ENCODE results near the gene PRKD1. TPM values are rescaled to one million over a fixed set of nuclear protein-coding genes. Genes with fewer than 3 reads are reported as not detected.

PRKD1 gene
- total and polyA plus RNA-seq, 2 donors (not counting 1 experiment from before 2014, with no cell fraction given): 0.03 to 4.3 TPM

- H3K9ac ChIP-seq (ENCODE audit: low read length): no peak overlapping the region
- 80% methylated on average over 1 of the region's 2 CpGs for WGBS (ENCODE audit: insufficient coverage)
- POLR2A ChIA-PET: no interaction called here
These were observed 128.8 kb downstream of the PRKD1 start for GRCh38 chr14:29798811-29799210.

More at GRCh38 chr14:29798811-29799210, 128.8 kb downstream of the PRKD1 start:
- Mint-ChIP-seq H3K9me3 (ENCODE audit: insufficient read depth) (no peaks in the 10 kb centered on the region), H3K4me3 (no peak overlapping the region), H3K27me3 (no peaks in the 10 kb centered on the region), H3K27ac (no peak overlapping the region), H3K4me1 (peaks cover 14% of the 10 kb centered on the region)
- no peaks in the 10 kb centered on the region for H4K20me1 ChIP-seq (ENCODE audit: control insufficient read depth, insufficient read depth, low read length, poor library complexity, severe bottlenecking)
- TF ChIP-seq CTCF (IDR thresholded peaks at IDR 0.05) (no peak), EZH2 (IDR thresholded peaks at IDR 0.05; ENCODE audit: borderline replicate concordance, insufficient read depth, low read depth, low read length, poor library complexity, severe bottlenecking) (no peak)
- H3K9me3 ChIP-seq (ENCODE audit: control extremely low read depth in 1 of 3, control insufficient read depth in 2 of 3, insufficient read depth in 1 of 3, low read length in 2 of 3): no peaks in the 10 kb centered on the region
- no peak overlapping the region for H3K4me2 ChIP-seq (replicated peaks; ENCODE audit: low read depth, low read length, poor library complexity, severe bottlenecking)
- no peaks in the 10 kb centered on the region for H3K79me2 ChIP-seq (ENCODE audit: control insufficient read depth, insufficient read depth, low read length)
- H3K4me3 ChIP-seq (ENCODE audit: control extremely low read depth in 1 of 5, extremely low read depth in 1 of 5, insufficient read depth in 1 of 5, low read depth in 2 of 5, low read length in 4 of 5): no peak overlapping the region
- H3K27ac ChIP-seq (ENCODE audit: low read length in 2 of 2): no peak overlapping the region
- ATAC-seq (ENCODE audit: low read depth) (no peak), DNase-seq (no peak)
- no peaks in the 10 kb centered on the region for H3K4me1 ChIP-seq (ENCODE audit: control insufficient read depth in 2 of 2, insufficient read depth in 2 of 2, low read length in 2 of 2)
- intact Hi-C loops (cut with micrococcal nuclease): loop anchor here (1.0 to 5.0 kb wide), 2 partner anchors 58 to 206 kb away; no protein-coding TSS in a partner anchor
- no peak overlapping the region for H2AFZ ChIP-seq (ENCODE audit: insufficient read depth, low read depth, low read length, poor library complexity, severe bottlenecking)
- no peaks in the 10 kb centered on the region for H3K36me3 ChIP-seq (replicated peaks in 1 of 2; ENCODE audit: control extremely low read depth in 1 of 2, control insufficient read depth in 1 of 2, extremely low read depth in 1 of 2, insufficient read depth in 2 of 2, low read length in 1 of 2)
- H3K27me3 ChIP-seq (replicated peaks in 1 of 4; ENCODE audit: control extremely low read depth in 1 of 4, control insufficient read depth in 3 of 4, insufficient read depth in 4 of 4, low read length in 3 of 4): no peaks in the 10 kb centered on the region
- CTCF ChIA-PET: interaction anchor here (1.4 kb wide), 1 partner anchor 472 kb away, joined by 7 read pairs; no protein-coding TSS in a partner anchor
